Endothelial cell of umbilical vein (primary cell): ENCODE data around the gene FPR1. TPM values are rescaled to one million over a fixed set of nuclear protein-coding genes. Genes with fewer than 3 reads are reported as not detected.

ENCODE experiments used
- BruUV-seq: library from RNA; stranded (reverse); fragments of 400-500 nt; replicated peaks from 2 replicates; lab custom pipeline; 2021; lab: Mats Ljungman, UMichigan
- CTCF ChIA-PET: fragments of 300-600, 350-600 bp; sonication (Branson Sonifier 250); formaldehyde crosslinking; loops from one replicate; lab custom pipeline; 2021; ENCODE audit warnings: antibody characterized with exemption, inconsistent platforms; lab: Charles Lee
- POLR2A ChIA-PET: fragments of 300-600, 350-600 bp; sonication (Branson Sonifier 250); formaldehyde crosslinking; loops from one replicate; lab custom pipeline; 2021; ENCODE audit warnings: antibody characterized with exemption, inconsistent platforms; lab: Charles Lee
- DNase-seq: peaks from one replicate; pipeline ENCODE4 v3.0.0-alpha.2; 2011; ENCODE audit warnings: low read depth, low spot score
- FAIRE-seq: peaks from 2 replicates; lab custom pipeline; 2011; peaks lifted over from hg19 to GRCh38; lab: Jason Lieb, UNC
- H2AFZ ChIP-seq: 2 replicates; pipeline ENCODE4 v1.6.0; 2012; ENCODE audit warnings: low read depth, low read length, control low read depth, inconsistent platforms
- H3K27ac ChIP-seq: 2 replicates; pipeline ENCODE4 v1.5.1; 2011; ENCODE audit warnings: low read depth, mild to moderate bottlenecking, control low read depth, low read length, moderate library complexity; ENCODE audit not compliant: insufficient read depth
- H3K27me3 ChIP-seq, 2 experiments: 2 replicates each; pipeline versions ENCODE4 v1.6.0 to v1.6.1; 2011; ENCODE audit warnings: low read length in 2 of 2, mixed read lengths in 1 of 2; ENCODE audit not compliant: control insufficient read depth in 2 of 2, insufficient read depth in 2 of 2
- H3K36me3 ChIP-seq, 2 experiments: 2 replicates in 1 of 2; 3 replicates in 1 of 2; pipeline ENCODE4 v1.5.1; 2011; ENCODE audit warnings: low read length in 2 of 2, mild to moderate bottlenecking in 1 of 2, moderate library complexity in 1 of 2; ENCODE audit not compliant: control insufficient read depth in 2 of 2, insufficient read depth in 2 of 2; ENCODE audit errors: extremely low read depth in 1 of 2
- H3K4me1 ChIP-seq: 3 replicates; pipeline ENCODE4 v1.5.1; 2011; ENCODE audit warnings: mild to moderate bottlenecking, low read length; ENCODE audit not compliant: control insufficient read depth, insufficient read depth; ENCODE audit errors: extremely low read depth
- H3K4me2 ChIP-seq: 2 replicates; pipeline ENCODE4 v1.6.1; 2011; ENCODE audit warnings: low read length, control low read depth, mixed read lengths; ENCODE audit not compliant: insufficient read depth
- H3K4me3 ChIP-seq, 3 experiments: fragments of 200-600 bp in 1 of 3; sonication (generic), shearing (Covaris generic) in 1 of 3; replicated peaks in 1 of 3; 2 replicates each; pipeline ENCODE4 v1.5.1; 2011 to 2016; ENCODE audit warnings: control low read depth in 3 of 3, low read length in 3 of 3, mild to moderate bottlenecking in 2 of 3, inconsistent platforms in 1 of 3, low read depth in 1 of 3, moderate library complexity in 1 of 3; ENCODE audit not compliant: insufficient read depth in 1 of 3
- H3K79me2 ChIP-seq: 2 replicates; pipeline ENCODE4 v1.6.0; 2012; ENCODE audit warnings: low read length, inconsistent platforms; ENCODE audit not compliant: control insufficient read depth, insufficient read depth
- H3K9ac ChIP-seq: replicated peaks from 2 replicates; pipeline ENCODE3; 2011; ENCODE audit warnings: low read length, control low read depth; ENCODE audit not compliant: insufficient read depth; ENCODE audit errors: extremely low read depth
- H3K9me1 ChIP-seq: replicated peaks from 3 replicates; pipeline ENCODE4 v1.6.0; 2011; ENCODE audit warnings: mild to moderate bottlenecking, low read length; ENCODE audit not compliant: control insufficient read depth, insufficient read depth; ENCODE audit errors: extremely low read depth
- H3K9me3 ChIP-seq: replicated peaks from 2 replicates; pipeline ENCODE4 v1.5.1; 2012; ENCODE audit warnings: low read length, inconsistent platforms; ENCODE audit not compliant: control insufficient read depth, insufficient read depth
- H4K20me1 ChIP-seq: replicated peaks from 2 replicates; pipeline ENCODE3; 2011; ENCODE audit warnings: mild to moderate bottlenecking, low read length; ENCODE audit not compliant: control insufficient read depth, insufficient read depth; ENCODE audit errors: extremely low read depth
- EZH2 ChIP-seq: IDR thresholded peaks from 2 replicates; pipeline ENCODE4 v1.6.1; 2012; ENCODE audit warnings: borderline replicate concordance, low read depth, mild to moderate bottlenecking, moderate library complexity, low read length, inconsistent platforms; ENCODE audit not compliant: severe bottlenecking
- FOS ChIP-seq: IDR thresholded peaks from 2 replicates; pipeline ENCODE4 v1.6.1; 2011; ENCODE audit warnings: mild to moderate bottlenecking, low read length, moderate library complexity, borderline replicate concordance; ENCODE audit not compliant: insufficient read depth
- GATA2 ChIP-seq: IDR thresholded peaks from 2 replicates; pipeline ENCODE4 v1.7.0; 2011; ENCODE audit warnings: low read depth, mild to moderate bottlenecking, moderate library complexity, mixed read lengths, low read length; ENCODE audit not compliant: insufficient read length, insufficient read depth
- JUN ChIP-seq: IDR thresholded peaks from 2 replicates; pipeline ENCODE4 v1.6.1; 2011; ENCODE audit warnings: borderline replicate concordance, low read depth; ENCODE audit not compliant: insufficient read length, insufficient read depth
- POLR2A ChIP-seq: IDR thresholded peaks from 2 replicates; pipeline ENCODE4 v1.6.1; 2012; ENCODE audit warnings: low read depth, mild to moderate bottlenecking, control low read depth, low read length
- POLR2AphosphoS5 ChIP-seq: IDR thresholded peaks from 2 replicates; pipeline ENCODE4 v1.6.1; 2012; ENCODE audit warnings: low read depth, mild to moderate bottlenecking, control low read depth, low read length, moderate library complexity; ENCODE audit not compliant: insufficient read depth
- dilution Hi-C: fragments of 300-500 bp; cut with MboI; formaldehyde crosslinking; loops from one replicate; pipeline ENCODE4 v1.15.0; 2019; ENCODE audit warnings: low sequenced_read_pairs; ENCODE audit not compliant: extremely low pct_ligation_motif_present
- intact Hi-C: fragments of 100-400 bp; cut with micrococcal nuclease; formaldehyde crosslinking; loops from one replicate; pipeline ENCODE4 v1.10.0; 2022
- polyA plus RNA-seq, 4 experiments: library from polyadenylated mRNA; depleted of rRNA in 3 of 4; stranded (reverse) in 3 of 4; unstranded in 1 of 4; fragments of >200 nt; gene quantifications; 2 replicates each; pipeline versions ENCODE4 v1.2.1 to v1.2.3, GENCODE V29; 2011 to 2012; ENCODE audit warnings: missing spikeins in 1 of 4
- total RNA-seq: library from RNA; stranded (reverse); gene quantifications from 2 replicates; pipeline ENCODE4 v1.2.3, GENCODE V29; 2021
- TF ChIP-seq, protein P1 (sequence below): IDR thresholded peaks from 2 replicates; pipeline ENCODE4 v1.6.1; 2011; ENCODE audit not compliant: insufficient read depth, insufficient read length
- TF ChIP-seq, protein P2 (sequence below), 2 donors: IDR thresholded peaks; 1 replicate in 1 of 2; 2 replicates in 1 of 2; pipeline ENCODE4 v1.5.1; 2011; ENCODE audit warnings: low read length in 2 of 2, mild to moderate bottlenecking in 2 of 2, moderate library complexity in 2 of 2, control low read depth in 1 of 2, inconsistent platforms in 1 of 2, low read depth in 1 of 2; ENCODE audit not compliant: insufficient read depth in 1 of 2; ENCODE audit errors: extremely low read depth in 1 of 2

Gene FPR1
- total and polyA plus RNA-seq, 2 donors (not counting 3 experiments of a cell fraction or from before 2014, with no cell fraction given): not detected

DNA sequence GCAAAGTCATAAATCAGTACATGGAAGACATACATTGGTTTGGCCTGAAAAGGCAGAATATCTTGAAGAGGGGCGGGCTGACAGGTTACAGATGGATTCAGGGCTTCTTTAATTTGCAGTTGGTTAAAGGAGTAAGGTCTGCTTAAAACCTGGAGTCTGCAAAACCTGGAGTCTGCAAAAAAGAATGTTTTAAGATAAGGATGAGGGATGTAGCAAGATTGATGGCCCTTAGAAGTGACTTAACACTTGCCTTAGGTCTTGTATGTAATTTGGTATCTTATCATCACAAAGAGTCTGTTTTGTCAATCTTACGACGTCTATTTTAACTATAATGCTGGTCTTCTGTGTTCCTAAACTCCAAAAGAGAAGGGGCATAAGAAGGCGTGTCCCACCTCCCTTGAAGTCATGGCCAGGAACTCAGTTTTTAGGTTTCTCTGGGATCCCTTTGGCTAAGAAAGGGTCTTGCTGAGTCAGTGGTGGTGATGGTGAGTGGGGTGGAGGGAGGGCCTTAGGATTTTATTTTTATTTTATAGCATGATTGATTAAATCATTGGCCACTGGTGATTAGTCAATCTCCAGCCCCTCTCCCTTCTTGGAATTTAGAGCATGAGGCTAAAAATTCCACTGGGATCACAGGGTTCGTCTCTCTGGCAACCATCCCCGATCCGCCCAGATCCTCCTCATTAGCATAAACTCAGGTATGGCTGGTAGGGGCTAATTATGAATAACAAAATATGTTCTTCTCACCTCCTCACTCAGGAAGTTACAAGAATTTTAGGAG is 17.7 kb downstream of the FPR1 start:
- H3K9me1 ChIP-seq: no peaks in the 10 kb centered on the region
- H3K9me3 ChIP-seq: no peaks in the 10 kb centered on the region
- no TSS peak for BruUV-seq
- no peaks in the 10 kb centered on the region for H3K4me1 ChIP-seq
- no peak overlapping the region for H3K9ac ChIP-seq
- intact Hi-C loops: no loop called here
- H3K4me2 ChIP-seq: no peak overlapping the region
- no peak for DNase-seq
- CTCF ChIA-PET: no interaction called here
- no peaks in the 10 kb centered on the region for H4K20me1 ChIP-seq
- no peak overlapping the region for H3K4me3 ChIP-seq
- no peak for FAIRE-seq
- H2AFZ ChIP-seq: no peak overlapping the region
- POLR2A ChIA-PET: no interaction called here
- no peaks in the 10 kb centered on the region for H3K79me2 ChIP-seq
- H3K27ac ChIP-seq: no peak overlapping the region
- no peaks in the 10 kb centered on the region for H3K36me3 ChIP-seq
- TF ChIP-seq, protein P1, sequence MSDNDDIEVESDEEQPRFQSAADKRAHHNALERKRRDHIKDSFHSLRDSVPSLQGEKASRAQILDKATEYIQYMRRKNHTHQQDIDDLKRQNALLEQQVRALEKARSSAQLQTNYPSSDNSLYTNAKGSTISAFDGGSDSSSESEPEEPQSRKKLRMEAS: no peak
- TF ChIP-seq FOS (no peak), JUN (no peak), EZH2 (no peak), POLR2AphosphoS5 (no peak), POLR2A (no peak), GATA2 (no peak)
- TF ChIP-seq, protein P2, sequence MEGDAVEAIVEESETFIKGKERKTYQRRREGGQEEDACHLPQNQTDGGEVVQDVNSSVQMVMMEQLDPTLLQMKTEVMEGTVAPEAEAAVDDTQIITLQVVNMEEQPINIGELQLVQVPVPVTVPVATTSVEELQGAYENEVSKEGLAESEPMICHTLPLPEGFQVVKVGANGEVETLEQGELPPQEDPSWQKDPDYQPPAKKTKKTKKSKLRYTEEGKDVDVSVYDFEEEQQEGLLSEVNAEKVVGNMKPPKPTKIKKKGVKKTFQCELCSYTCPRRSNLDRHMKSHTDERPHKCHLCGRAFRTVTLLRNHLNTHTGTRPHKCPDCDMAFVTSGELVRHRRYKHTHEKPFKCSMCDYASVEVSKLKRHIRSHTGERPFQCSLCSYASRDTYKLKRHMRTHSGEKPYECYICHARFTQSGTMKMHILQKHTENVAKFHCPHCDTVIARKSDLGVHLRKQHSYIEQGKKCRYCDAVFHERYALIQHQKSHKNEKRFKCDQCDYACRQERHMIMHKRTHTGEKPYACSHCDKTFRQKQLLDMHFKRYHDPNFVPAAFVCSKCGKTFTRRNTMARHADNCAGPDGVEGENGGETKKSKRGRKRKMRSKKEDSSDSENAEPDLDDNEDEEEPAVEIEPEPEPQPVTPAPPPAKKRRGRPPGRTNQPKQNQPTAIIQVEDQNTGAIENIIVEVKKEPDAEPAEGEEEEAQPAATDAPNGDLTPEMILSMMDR (IDR thresholded peaks at IDR 0.05; ENCODE audit: extremely low read depth in 1 of 2, insufficient read depth in 1 of 2, low read depth in 1 of 2, low read length in 2 of 2): no peak
- dilution Hi-C loops: no loop called here
- no peaks in the 10 kb centered on the region for H3K27me3 ChIP-seq
